ENCODE data around the gene TRPT1.

- TF ChIP-seq CTCF (IDR thresholded peaks at IDR 0.05) (no peak), POLR2A (IDR thresholded peaks at IDR 0.05) (no peak), EP300 (IDR thresholded peaks at IDR 0.05) (no peak)
These were observed 24.5 kb upstream of the TRPT1 start for GRCh38 chr11:64250415-64251015.
